Eye (tissue), 1 donor: ENCODE data around the gene GON7.

Experiments
- DNase-seq: peaks from one replicate; pipeline ENCODE4 v3.0.0-alpha.2; 2015

The GON7 gene

DNA sequence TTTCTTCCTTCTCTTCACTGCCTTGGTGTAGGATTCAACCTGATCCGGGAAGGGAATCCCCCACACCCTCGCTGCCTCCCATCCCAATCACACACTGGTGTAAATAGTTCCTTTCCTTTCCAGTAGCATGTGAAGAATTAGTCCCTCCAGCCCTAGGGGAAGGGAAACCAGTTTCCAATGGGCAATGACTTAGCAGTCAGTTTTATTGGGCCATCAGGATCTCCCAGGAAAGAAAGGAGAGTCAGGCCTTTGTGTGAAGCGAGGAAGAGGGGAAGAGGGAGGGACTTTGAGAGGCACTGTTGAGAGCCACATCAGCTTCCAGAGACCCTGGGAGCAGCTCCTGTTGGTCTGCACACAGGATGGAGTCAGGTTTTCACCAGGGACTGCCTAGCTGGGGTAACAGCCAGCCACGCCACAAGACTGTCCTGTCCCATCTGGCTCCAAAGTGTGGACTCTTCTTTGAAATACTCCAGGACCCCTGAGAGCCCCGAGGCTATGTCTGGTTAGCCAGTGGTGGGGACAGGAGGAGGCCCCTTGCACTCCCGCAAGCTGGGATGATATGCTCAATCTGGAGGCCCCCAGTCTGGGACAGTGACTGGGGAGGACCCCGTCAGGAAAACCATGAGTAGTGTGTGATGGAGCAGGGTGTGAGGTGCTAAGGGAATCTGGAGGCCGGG is 50.0 kb downstream of the GON7 start:
- DNase-seq, result no peak

DNA sequence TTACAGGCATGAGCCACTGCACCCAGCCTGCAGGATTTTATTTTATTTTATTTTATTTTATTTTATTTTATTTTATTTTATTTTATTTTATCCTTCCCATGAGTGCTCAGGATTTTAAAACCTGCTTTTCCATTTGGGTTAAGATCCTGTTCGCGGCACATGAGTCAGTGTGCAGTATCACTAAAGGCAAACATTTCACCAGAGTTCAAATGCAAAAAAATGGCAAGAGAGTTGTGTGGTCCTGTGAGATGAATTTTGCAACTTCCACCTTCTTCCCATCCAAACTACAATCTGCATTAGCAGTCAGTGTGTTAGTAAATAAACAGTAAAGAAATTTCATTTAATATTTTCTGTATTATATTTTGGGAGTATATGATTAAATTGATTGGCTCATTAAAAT is 51.2 kb downstream of the GON7 start:
- no peak for DNase-seq

DNA sequence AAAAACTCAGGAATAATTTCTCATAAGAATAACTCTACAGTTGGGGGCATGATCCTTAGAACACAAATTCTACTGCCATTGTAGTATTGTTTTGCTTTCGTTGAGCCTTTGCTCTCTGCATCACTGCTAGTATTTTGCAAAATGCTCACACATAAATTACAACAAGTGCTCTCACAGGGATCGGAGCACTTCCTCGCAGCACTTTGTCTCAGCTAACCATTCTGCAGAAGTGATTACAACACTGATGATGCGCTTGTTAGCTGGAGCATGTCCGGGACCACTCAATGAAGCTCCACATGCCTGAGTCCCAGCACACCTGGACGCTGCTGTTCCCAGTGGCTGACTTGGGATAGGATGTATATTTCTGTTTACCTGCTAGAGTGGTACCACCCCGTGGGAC is 53.7 kb downstream of the GON7 start:
- DNase-seq, result no peak
